ENCODE results near the gene TERC.

Gene TERC

GRCh38 chr3:169772897-169773816 lies 8.3 kb upstream of the TERC start, which contains the start of gene MYNN:
Gene MYNN (plus strand): TSS chr3:169773396. CDS start chr3:169774296, 900 bp downstream.
- Histone ChIP-seq H3K9ac (ENCODE audit: insufficient read length) (peak within 1 kb of the TSS; percentile 99), H3K27ac (peak within 1 kb of the TSS; percentile 95), H3K36me3 (ENCODE audit: insufficient read depth, low read length) (peaks cover 43% of the 10 kb centered on the region), H3K4me3 (peak within 1 kb of the TSS; percentile 85), H3K9me3 (ENCODE audit: low read depth, low read length) (no peaks in the 10 kb centered on the region)
- DNase-seq (ENCODE audit: low read depth, low spot score): no peak
- TF ChIP-seq EZH2 (IDR thresholded peaks at IDR 0.05) (no peak), POLR2AphosphoS5 (IDR thresholded peaks at IDR 0.05; ENCODE audit: borderline replicate concordance, low read depth, low read length) (peak; percentile 98), FOXP2 (optimal IDR thresholded peaks at IDR 0.05; ENCODE audit: control extremely low read depth, extremely low read length, insufficient read depth) (no peak)

- no peaks in the 10 kb centered on the region for H3K9me3 ChIP-seq (ENCODE audit: low read depth, low read length)
- peak overlapping the region; percentile 95 for H3K27ac ChIP-seq
- TF ChIP-seq FOXP2 (optimal IDR thresholded peaks at IDR 0.05; ENCODE audit: control extremely low read depth, extremely low read length, insufficient read depth) (no peak), EZH2 (IDR thresholded peaks at IDR 0.05) (no peak), POLR2AphosphoS5 (IDR thresholded peaks at IDR 0.05; ENCODE audit: borderline replicate concordance, low read depth, low read length) (peak; percentile 36; the same call in 1 of the 2 replicates)
- H3K36me3 ChIP-seq (ENCODE audit: insufficient read depth, low read length): peaks cover 36% of the 10 kb centered on the region
- peak; percentile 88 for DNase-seq (ENCODE audit: low read depth, low spot score)
- peak overlapping the region; percentile 99 for H3K9ac ChIP-seq (ENCODE audit: insufficient read length)
- H3K4me3 ChIP-seq: peak overlapping the region; percentile 85
Observed at GRCh38 chr3:169772305-169772896, 7.5 kb upstream of the TERC start.

- Histone ChIP-seq H3K4me3 (peak overlapping the region; percentile 85), H3K27ac (peak overlapping the region; percentile 95), H3K9ac (ENCODE audit: insufficient read length) (peak overlapping the region; percentile 99), H3K9me3 (ENCODE audit: low read depth, low read length) (no peaks in the 10 kb centered on the region), H3K36me3 (ENCODE audit: insufficient read depth, low read length) (peaks cover 29% of the 10 kb centered on the region)
- peak; percentile 97 for DNase-seq (ENCODE audit: low read depth, low spot score)
- TF ChIP-seq EZH2 (IDR thresholded peaks at IDR 0.05) (no peak), POLR2AphosphoS5 (IDR thresholded peaks at IDR 0.05; ENCODE audit: borderline replicate concordance, low read depth, low read length) (no peak; the same call in none of the 2 replicates), FOXP2 (optimal IDR thresholded peaks at IDR 0.05; ENCODE audit: control extremely low read depth, extremely low read length, insufficient read depth) (no peak)
Observed at GRCh38 chr3:169771497-169772304, 6.8 kb upstream of the TERC start.

- TF ChIP-seq POLR2AphosphoS5 (IDR thresholded peaks at IDR 0.05; ENCODE audit: borderline replicate concordance, low read depth, low read length): no peak
- DNase-seq (ENCODE audit: low read depth, low spot score): no peak
- Histone ChIP-seq H3K4me3 (no peak within 1 kb of the TSS), H3K36me3 (ENCODE audit: insufficient read depth, low read length) (peaks cover 7% of the 10 kb centered on the region), H3K27ac (no peak within 1 kb of the TSS), H3K9ac (ENCODE audit: insufficient read length) (no peak within 1 kb of the TSS), H3K9me3 (ENCODE audit: low read depth, low read length) (no peaks in the 10 kb centered on the region)
Observed at GRCh38 chr3:169769287-169770181, 4.7 kb upstream of the TERC start, which contains the start of gene ACTRT3. Gene ACTRT3 (minus strand): TSS chr3:169769561. CDS start chr3:169769520, 41 bp downstream.

- DNase-seq (ENCODE audit: low read depth, low spot score): no peak
- peak overlapping the region; percentile 64 for H3K9ac ChIP-seq (ENCODE audit: insufficient read length)
- H3K36me3 ChIP-seq (ENCODE audit: insufficient read depth, low read length): no peaks in the 10 kb centered on the region
- no peak overlapping the region for H3K27ac ChIP-seq
- H3K9me3 ChIP-seq (ENCODE audit: low read depth, low read length): no peaks in the 10 kb centered on the region
- TF ChIP-seq FOXP2 (optimal IDR thresholded peaks at IDR 0.05; ENCODE audit: control extremely low read depth, extremely low read length, insufficient read depth): no peak
- TF ChIP-seq POLR2AphosphoS5 (IDR thresholded peaks at IDR 0.05; ENCODE audit: borderline replicate concordance, low read depth, low read length): no peak
- TF ChIP-seq EZH2 (IDR thresholded peaks at IDR 0.05): no peak
- H3K4me3 ChIP-seq: peak overlapping the region; percentile 64
Observed at GRCh38 chr3:169764312-169764881, 463 bp downstream of the TERC start.

GRCh38 chr3:169760479-169760878 lies 4.4 kb downstream of the TERC start:
- Histone ChIP-seq H3K4me3 (no peak overlapping the region), H3K27ac (no peak overlapping the region), H3K36me3 (ENCODE audit: insufficient read depth, low read length) (no peaks in the 10 kb centered on the region), H3K9ac (ENCODE audit: insufficient read length) (no peak overlapping the region), H3K9me3 (ENCODE audit: low read depth, low read length) (no peaks in the 10 kb centered on the region)
- TF ChIP-seq FOXP2 (optimal IDR thresholded peaks at IDR 0.05; ENCODE audit: control extremely low read depth, extremely low read length, insufficient read depth): no peak
- no peak for TF ChIP-seq POLR2AphosphoS5 (IDR thresholded peaks at IDR 0.05; ENCODE audit: borderline replicate concordance, low read depth, low read length)
- no peak for TF ChIP-seq EZH2 (IDR thresholded peaks at IDR 0.05)
- no peak for DNase-seq (ENCODE audit: low read depth, low spot score)

- no peak overlapping the region for H3K27ac ChIP-seq
- no peak for TF ChIP-seq FOXP2 (optimal IDR thresholded peaks at IDR 0.05; ENCODE audit: control extremely low read depth, extremely low read length, insufficient read depth)
- no peak for TF ChIP-seq POLR2AphosphoS5 (IDR thresholded peaks at IDR 0.05; ENCODE audit: borderline replicate concordance, low read depth, low read length)
- no peak for TF ChIP-seq EZH2 (IDR thresholded peaks at IDR 0.05)
- no peak overlapping the region for H3K9ac ChIP-seq (ENCODE audit: insufficient read length)
- H3K9me3 ChIP-seq (ENCODE audit: low read depth, low read length): no peaks in the 10 kb centered on the region
- H3K4me3 ChIP-seq: no peak overlapping the region
- no peaks in the 10 kb centered on the region for H3K36me3 ChIP-seq (ENCODE audit: insufficient read depth, low read length)
- no peak for DNase-seq (ENCODE audit: low read depth, low spot score)
Observed at GRCh38 chr3:169759256-169759655, 5.6 kb downstream of the TERC start.
